Osteocyte (in vitro differentiated cells): ENCODE measurements around the gene CDC42BPG. TPM values are rescaled to one million over a fixed set of nuclear protein-coding genes. Genes with fewer than 3 reads are reported as not detected.

Source experiments
- DNase-seq: peaks from one replicate; pipeline ENCODE4 v3.0.0; 2021; ENCODE audit warnings: mixed read lengths; ENCODE audit not compliant: unreplicated experiment; ENCODE audit errors: extremely low spot score
- H3K27ac Mint-ChIP-seq: one replicate; pipeline ENCODE4 v1.8.0; 2021; ENCODE audit warnings: mild to moderate bottlenecking, mixed read lengths; ENCODE audit not compliant: unreplicated experiment
- H3K27me3 Mint-ChIP-seq: one replicate; pipeline ENCODE4 v1.8.0; 2021; ENCODE audit warnings: mixed read lengths; ENCODE audit not compliant: unreplicated experiment
- H3K36me3 Mint-ChIP-seq: one replicate; pipeline ENCODE4 v1.8.0; 2021; ENCODE audit warnings: mixed read lengths; ENCODE audit not compliant: unreplicated experiment
- H3K4me1 Mint-ChIP-seq: one replicate; pipeline ENCODE4 v1.8.0; 2021; ENCODE audit warnings: mixed read lengths; ENCODE audit not compliant: unreplicated experiment
- H3K4me3 Mint-ChIP-seq: one replicate; pipeline ENCODE4 v1.8.0; 2021; ENCODE audit warnings: mild to moderate bottlenecking, moderate library complexity, mixed read lengths; ENCODE audit not compliant: unreplicated experiment
- H3K9me3 Mint-ChIP-seq: one replicate; pipeline ENCODE4 v1.8.0; 2021; ENCODE audit warnings: mixed read lengths; ENCODE audit not compliant: unreplicated experiment
- total RNA-seq: library from RNA; stranded (reverse); gene quantifications from 2 replicates; pipeline ENCODE4 v1.2.1, GENCODE V29; 2021
- TF ChIP-seq, protein P1 (sequence below): fragments of 200-600 bp; sonication (generic); IDR thresholded peaks from 2 replicates; pipeline ENCODE4 v1.5.0; 2021; ENCODE audit warnings: antibody characterized with exemption, mild to moderate bottlenecking, moderate library complexity

Gene CDC42BPG
- total RNA-seq, 1 donor from 2014 or later: 1.7 TPM

DNA sequence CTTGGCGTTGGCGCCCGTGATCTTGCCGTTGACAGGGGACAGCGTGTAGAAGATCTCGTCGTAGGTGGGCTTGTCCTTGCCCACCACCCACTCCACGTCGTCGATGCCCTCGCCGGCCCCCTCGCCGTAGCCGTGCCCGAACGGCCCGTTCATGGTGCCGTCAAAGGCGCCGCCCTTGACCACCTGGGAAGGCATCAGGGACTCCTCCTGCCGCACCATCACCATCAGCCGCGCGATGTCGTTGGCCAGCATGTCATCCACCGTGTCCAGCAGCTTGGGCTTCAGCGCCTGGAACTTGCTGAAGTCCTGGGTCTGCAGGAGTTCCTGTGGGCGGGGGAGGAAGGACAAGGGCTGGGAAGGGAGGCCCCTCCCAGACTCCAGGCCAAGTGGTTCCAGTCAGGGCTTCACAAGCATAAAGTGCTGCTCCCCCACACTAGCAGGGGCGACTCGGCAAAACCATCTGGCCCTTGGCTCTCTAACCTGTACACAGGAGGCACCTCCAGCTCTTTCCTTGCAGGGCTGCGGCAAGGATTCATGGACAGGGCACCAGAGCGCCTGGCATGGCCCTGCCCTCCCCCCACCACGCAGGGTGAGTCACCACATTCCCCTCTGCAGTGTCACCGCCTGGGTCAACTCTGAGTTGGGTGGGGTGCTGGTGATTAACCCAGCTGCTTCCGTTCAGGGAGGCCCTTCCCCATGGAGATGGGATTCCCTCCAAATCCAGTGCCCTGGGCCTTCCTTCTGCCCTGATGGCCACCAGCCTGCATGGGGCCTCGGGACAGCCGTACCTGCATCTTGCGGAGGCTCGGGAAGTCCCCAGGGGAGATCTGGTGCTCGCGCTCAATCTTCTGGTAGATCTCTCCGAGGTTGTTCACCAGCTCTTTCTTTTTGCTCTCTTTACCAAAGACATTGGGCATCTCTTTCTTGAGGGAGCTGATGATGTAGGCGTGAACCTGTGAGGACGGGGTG lies 10.4 kb upstream of the CDC42BPG start:
- Mint-ChIP-seq H3K36me3 (peaks cover 4% of the 10 kb centered on the region), H3K27ac (peak overlapping the region; percentile 76), H3K9me3 (no peaks in the 10 kb centered on the region), H3K4me1 (peaks cover 45% of the 10 kb centered on the region), H3K27me3 (no peaks in the 10 kb centered on the region), H3K4me3 (peak overlapping the region; percentile 32)
- peak; percentile 93 for DNase-seq
- TF ChIP-seq, protein P1, sequence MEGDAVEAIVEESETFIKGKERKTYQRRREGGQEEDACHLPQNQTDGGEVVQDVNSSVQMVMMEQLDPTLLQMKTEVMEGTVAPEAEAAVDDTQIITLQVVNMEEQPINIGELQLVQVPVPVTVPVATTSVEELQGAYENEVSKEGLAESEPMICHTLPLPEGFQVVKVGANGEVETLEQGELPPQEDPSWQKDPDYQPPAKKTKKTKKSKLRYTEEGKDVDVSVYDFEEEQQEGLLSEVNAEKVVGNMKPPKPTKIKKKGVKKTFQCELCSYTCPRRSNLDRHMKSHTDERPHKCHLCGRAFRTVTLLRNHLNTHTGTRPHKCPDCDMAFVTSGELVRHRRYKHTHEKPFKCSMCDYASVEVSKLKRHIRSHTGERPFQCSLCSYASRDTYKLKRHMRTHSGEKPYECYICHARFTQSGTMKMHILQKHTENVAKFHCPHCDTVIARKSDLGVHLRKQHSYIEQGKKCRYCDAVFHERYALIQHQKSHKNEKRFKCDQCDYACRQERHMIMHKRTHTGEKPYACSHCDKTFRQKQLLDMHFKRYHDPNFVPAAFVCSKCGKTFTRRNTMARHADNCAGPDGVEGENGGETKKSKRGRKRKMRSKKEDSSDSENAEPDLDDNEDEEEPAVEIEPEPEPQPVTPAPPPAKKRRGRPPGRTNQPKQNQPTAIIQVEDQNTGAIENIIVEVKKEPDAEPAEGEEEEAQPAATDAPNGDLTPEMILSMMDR: no peak

DNA sequence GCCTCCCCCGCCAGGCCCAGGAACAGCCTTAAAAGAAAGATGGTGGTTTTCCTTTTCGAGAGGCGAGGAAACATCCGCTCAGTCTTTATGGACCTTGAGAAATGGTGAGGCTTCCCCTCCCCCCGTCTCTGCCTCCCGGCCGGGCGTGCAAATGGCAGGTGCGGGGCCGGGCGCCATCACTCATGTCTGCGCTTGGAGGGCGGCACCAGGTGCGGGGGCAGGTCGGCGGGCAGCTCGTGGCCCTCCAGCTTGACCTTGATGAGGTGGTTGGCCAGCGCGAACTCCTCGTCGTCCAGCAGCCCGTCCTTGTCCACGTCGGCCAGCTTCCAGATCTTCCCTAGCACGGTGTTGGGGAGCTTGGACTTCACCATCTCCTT lies 9.7 kb upstream of the CDC42BPG start:
- no peaks in the 10 kb centered on the region for H3K9me3 Mint-ChIP-seq
- H3K4me3 Mint-ChIP-seq: no peak overlapping the region
- no peaks in the 10 kb centered on the region for H3K27me3 Mint-ChIP-seq
- H3K4me1 Mint-ChIP-seq: peaks cover 48% of the 10 kb centered on the region
- TF ChIP-seq, protein P1: no peak
- peaks cover 4% of the 10 kb centered on the region for H3K36me3 Mint-ChIP-seq
- peak overlapping the region; percentile 76 for H3K27ac Mint-ChIP-seq
- no peak for DNase-seq

DNA sequence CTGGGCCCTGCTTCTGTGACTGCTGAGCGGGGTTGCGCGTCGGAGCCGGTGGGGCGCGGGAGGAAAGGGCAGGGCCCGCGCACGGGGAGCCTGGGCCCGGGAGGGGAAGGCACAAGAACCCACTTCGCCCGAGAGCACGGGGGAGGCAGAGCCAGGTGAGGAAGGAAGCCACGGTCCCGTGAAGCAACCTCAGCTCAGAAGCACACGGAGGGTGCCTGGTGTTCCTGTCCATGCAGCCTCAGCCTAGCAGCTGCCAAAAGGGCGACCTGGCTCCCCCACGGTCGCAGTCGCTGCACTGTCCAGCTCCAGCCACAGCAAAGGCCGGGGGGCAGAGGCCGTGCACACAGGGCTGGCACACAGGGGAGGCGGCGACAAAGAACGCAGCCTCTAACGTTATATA lies 9.3 kb upstream of the CDC42BPG start:
- Mint-ChIP-seq H3K4me1 (peaks cover 49% of the 10 kb centered on the region), H3K36me3 (peaks cover 4% of the 10 kb centered on the region), H3K9me3 (no peaks in the 10 kb centered on the region), H3K27ac (no peak overlapping the region), H3K27me3 (no peaks in the 10 kb centered on the region), H3K4me3 (no peak overlapping the region)
- DNase-seq: no peak
- TF ChIP-seq, protein P1: no peak

DNA sequence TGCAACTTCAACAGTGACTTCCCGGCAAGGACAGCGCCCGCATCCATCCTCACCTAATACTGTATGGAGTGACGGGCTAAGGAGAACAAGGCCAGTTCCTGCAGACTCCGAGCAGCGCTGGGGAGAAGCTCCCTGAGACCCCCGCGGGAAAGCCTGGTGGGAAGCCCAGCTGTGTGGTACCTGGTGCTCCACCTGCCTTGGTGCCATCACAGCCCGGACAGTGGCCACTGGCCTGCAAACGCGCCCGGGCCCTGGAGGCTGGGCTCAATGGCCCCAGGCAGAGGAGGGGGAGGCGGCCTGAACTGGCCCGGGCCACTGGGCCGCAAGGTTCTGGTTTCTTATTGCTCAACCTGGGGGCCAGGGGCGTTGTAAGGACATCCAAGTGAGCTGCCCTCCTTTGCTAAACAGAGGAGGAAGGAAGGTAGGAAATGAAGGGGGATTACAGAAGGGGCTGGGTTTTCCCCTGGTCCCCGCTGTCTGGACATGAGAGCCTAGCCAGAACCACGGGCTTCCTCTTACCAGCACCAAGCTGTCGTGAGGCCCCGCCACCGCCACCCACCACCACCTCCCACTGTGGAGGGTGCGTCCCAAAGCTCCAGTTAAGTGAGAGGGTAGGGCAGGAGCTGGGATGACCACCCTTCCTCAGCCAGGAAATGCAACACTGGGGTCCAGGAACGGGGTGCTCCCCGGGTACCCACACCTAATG lies 8.5 kb upstream of the CDC42BPG start:
- no peak for DNase-seq
- Mint-ChIP-seq H3K36me3 (peaks cover 4% of the 10 kb centered on the region), H3K4me3 (no peak overlapping the region), H3K27ac (no peak overlapping the region), H3K9me3 (no peaks in the 10 kb centered on the region), H3K4me1 (peaks cover 52% of the 10 kb centered on the region), H3K27me3 (no peaks in the 10 kb centered on the region)
- TF ChIP-seq, protein P1: no peak

DNA sequence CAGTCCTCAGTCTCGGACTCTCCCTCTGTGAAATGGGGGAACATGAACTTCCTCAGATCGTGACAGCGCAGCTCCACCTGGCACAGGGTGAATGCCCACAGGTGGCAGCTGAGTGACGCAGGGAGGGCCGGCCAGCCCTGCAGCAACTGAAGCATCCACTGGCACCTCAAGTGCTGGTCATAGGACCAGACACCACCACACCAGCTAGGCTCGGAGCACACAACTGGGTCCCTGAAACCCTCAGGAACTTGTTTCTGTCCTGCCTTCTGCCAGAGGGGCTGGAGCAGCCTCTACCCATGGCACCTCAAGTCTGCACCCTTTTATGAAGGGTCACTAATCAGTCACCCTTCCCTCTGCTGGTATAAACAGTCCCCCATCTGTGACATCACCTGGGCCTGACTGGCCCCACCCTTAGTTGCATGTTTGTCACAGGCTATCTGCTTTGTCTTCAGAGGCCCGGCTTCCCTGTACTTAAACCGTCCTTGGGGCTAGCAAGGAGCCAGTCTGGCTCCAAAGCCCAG lies 7.4 kb upstream of the CDC42BPG start:
- Mint-ChIP-seq H3K27ac (peak overlapping the region; percentile 74), H3K4me3 (no peak overlapping the region), H3K9me3 (no peaks in the 10 kb centered on the region), H3K4me1 (peaks cover 52% of the 10 kb centered on the region), H3K36me3 (peaks cover 4% of the 10 kb centered on the region), H3K27me3 (no peaks in the 10 kb centered on the region)
- DNase-seq: no peak
- TF ChIP-seq, protein P1: no peak
